ENCODE results near the gene FMNL3.

FMNL3 gene

DNA sequence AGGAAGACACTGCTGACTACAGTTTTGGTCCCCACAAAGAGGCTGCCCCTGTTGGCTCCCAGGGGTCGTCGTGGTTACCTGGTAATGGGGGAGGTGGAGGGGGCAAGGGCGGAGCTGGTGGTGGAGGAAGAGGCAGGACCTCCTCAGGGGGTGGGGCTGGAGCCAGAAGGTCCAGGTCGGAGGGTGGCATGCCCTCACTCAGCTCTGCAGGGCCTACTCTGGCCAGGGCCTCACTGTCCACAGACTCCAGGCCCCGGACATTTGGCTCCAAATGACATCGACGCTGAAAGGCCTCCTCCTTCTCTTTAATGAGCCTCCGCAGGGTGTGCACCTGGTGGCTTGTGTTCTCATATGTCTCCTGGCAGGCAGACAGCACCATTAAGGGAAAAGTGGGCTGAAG lies 55.4 kb downstream of the FMNL3 start:
- no peak for DNase-seq (ENCODE audit: low read depth)

DNA sequence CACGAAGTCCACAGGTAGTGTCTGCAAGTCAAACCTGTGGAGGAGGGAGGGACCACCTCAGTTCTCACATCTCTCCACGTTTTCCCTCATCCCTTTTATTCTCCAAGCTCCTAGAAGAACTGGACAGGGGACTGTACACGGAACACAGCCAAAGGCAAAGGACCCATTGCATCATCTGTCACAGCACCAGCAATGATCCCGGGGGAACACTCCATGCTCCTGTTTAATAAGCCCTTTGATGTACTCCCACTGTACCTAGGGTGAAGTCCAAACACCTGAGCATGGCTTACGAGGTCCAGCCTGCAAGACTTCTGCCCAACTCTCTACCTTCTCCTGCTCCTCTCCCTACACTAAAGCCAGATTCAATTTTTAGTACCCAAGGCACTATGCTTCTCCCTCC lies 57.3 kb downstream of the FMNL3 start:
- no peak for DNase-seq (ENCODE audit: low read depth)

DNA sequence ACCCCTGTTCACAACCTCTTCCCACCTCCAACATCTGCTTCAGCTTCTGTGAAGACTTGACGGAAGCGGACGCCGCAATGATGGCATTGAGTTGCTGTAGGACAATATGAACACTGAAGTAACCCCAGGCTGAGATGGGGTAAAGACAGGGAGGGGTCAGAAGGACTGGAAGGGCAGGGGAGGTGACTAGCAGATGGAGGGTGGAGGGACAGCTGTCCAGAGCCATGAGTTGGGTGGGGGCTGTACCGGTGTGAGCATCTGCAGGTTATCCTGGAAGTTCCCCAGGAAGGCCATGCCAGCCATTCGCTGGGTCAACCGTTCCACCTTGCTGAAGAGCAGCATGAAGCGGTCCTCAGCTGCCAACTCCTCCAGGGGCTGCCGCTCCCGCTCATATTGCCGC lies 57.8 kb downstream of the FMNL3 start:
- DNase-seq (ENCODE audit: low read depth), result no peak

DNA sequence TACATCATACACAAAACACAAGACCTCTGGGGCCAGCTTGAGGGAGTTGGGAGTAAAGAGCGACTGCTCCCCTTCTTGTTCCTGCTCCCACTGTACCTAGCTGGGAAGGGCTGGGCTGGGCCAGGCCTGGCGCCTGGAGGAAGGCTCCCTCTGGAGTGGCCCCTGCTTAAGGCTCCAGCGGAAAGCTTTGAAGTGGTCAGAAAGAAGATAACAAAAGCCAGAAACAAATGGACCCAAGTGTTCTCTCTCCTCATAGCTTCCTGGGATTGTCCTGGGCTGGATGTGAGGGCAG lies 58.5 kb downstream of the FMNL3 start:
- DNase-seq (ENCODE audit: low read depth), result no peak

DNA sequence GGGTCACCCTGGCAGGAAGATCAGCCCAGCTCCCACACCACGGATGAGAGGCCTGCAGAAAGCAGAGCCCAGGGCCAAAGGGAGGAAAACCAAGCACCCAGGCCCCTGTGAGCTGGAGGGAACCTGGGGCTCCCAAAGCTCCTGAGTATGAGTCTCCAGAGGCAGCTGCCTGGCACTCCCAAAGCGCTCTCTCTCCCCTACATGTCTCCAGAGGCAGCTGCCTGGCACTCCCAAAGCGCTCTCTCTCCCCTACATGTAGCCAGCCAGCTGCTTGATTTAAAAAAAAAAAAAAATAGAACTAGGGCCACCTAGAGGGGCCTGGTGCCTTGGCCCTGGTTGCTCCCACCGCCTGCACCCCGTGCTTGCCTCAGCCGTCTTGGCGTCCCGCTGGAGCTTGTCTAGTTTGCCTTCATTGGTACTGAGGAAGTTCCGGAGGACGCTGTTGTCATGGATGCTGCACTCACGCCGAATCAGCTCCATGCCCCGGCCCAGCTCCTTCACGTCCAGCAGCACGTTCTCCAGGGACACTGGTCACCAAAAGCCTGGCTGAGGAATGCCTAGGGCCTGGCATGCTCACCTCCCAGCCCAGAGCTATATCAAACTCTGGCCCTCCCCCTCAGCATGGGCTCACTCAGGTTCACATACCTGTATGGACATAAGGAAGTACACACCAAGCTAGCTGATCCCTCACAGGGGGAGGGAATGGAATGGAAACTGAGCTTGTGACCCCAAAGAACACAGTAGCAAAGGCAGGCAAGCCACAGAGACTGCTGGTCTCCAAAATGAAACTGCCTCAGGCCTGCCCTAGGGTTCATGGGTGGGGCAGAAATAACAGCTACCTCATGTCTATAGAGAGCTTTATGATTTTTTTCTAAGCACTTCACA lies 59.1 kb downstream of the FMNL3 start:
- DNase-seq (ENCODE audit: low read depth), result no peak

DNA sequence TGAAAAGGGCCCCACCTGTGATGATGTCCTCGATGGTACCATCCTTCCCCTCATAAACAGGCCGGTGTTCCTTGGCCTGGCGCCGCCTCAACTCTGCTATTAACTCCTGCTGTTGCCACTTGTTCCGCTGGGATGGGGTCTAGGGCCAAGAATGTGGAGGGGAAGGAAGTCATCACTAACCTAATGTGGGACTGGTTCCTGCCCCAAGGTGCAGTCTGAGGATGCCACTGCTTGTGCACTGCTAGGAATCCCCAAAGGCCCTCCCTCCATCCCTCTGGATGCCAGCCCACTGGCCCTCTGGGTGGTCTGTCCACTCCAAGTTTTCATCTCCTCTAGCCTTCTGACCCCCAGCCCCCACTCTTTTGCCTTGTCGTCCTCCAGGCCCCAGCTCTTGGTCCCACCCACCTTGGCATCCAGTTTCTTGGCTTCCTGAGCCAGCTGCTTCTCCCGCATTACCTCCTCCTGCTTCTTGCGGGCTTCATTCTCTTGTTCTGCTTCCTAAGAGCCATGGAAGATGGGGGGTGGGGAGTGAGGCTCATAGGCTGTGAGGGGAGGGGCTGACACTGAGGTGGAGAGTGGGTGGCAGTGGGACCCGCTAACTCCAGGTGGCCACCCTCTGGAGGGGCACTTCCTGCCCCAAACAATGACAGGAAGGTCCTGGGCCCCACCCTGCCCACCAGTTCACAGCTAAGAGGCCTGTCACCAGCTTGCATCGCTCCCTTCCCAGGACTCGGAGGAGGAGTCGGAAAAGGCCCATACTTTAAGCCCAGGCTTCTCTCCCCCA lies 60.1 kb downstream of the FMNL3 start:
- DNase-seq (ENCODE audit: low read depth), result no peak

DNA sequence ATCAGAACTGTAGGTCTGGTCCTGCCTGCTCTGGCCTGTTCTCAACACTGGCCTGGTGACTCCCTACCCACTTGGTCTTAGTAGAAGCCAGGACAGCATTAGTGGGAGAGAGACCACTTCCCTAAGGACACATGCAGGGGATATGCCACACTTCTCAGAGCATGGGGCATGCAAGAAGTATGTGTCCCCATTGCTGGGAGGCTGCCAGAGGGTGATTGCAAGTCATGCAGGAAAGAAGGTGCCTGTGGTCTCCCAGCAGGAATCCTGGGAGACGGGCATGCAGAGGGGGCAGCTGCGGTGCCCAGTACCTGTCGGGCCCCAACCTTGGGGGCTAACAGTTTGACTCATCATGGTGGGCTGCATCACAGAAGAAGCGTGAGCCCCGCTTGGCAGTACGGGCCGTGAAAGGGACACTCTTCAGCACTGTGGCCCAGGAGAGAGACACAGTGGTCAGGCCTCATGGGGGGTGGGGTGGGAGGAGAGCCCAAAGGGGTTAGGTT lies 60.8 kb downstream of the FMNL3 start:
- DNase-seq (ENCODE audit: low read depth), result no peak

DNA sequence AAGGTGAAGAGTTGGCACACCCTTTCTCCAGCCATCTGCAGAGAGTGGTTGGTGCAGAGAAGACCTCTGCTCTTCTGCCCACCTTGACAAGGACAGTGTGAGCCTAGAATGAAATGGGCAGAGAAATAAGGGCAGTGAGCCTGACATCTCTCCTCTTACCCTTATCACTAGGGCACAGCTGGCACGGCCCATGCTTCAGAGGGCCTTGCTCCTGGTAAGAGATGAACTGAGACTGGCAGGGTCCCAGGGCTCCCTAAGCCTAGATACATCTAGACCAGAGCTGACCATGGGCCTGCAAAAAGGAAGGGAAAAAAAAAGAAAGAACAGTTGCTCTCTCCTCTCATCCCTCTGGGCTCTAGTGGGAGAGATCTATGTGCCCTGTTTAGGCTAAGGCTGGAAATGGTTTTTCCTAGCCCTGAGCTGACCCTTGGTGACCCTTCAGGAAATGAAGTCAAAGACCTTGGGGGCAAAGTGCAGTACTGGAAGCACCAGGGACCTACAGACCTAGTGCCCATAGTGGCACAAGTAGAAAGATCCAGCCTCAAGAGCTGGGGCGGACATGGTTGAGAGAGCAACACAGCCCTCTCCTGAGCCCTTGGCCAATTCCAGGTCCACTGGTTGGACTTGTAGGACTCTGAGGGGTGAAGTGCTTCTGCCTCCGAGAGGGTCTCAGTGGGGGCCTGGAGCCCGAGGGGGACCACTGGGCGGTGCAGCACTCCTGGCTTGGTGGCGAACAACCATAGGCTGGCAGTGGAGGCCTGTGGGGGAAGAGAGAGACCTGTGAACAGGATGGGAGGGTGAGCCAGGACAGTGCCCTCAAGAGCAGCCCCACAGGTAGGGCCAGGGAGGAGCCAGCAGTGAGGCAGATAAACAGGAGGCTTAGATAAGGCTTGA lies 61.8 kb downstream of the FMNL3 start:
- DNase-seq (ENCODE audit: low read depth), result no peak

DNA sequence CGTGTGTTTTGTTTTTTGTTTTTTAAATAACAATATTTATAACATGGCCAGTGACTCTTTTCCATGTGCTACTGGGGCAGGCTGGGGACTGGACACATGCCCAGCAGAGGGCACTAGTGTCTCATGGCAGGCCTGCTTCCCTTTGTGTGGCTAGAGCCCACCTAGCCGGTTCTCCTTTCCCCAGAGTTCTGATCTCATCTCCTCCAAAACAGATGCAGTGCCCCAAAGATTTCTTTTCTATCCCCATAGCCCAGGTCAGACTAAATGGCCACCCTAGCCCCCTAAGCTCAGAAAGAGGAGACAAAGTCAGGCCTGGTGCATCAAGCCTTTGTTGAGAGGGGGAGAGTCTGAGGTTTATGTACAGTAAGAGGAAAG lies 62.6 kb downstream of the FMNL3 start:
- peak; percentile 64 for DNase-seq (ENCODE audit: low read depth)

DNA sequence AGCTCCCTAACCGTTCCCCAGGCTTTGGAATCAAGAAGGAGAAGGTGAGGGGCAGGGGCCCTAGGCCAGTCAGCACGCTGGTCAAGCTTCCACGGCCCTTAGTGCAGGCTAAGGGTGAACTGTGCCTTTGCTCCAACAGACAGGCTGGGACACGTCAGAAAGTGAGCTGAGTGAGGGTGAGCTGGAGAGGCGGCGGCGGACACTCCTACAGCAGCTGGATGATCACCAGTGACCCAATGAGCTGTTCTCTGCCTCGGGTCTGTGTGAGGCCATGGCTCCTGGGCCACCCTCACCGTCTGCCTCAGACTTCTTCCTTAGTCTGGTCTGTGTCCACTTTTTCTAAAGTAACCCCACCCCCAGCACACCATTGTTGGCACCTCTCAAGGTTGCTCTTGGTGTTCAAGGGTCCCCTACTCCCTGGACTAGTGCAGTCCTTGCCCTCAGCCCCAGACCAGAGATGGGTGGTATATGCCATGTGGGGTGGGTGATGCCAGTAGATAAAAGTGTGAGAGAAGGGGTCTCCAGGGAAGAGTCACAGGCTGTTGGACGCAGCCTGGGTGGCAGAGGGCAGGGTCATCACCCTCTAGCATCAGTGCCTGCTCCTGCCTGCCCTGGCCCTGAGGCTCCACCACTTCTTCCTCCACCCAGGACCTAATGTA lies 63.1 kb downstream of the FMNL3 start:
- no peak for DNase-seq (ENCODE audit: low read depth)

DNA sequence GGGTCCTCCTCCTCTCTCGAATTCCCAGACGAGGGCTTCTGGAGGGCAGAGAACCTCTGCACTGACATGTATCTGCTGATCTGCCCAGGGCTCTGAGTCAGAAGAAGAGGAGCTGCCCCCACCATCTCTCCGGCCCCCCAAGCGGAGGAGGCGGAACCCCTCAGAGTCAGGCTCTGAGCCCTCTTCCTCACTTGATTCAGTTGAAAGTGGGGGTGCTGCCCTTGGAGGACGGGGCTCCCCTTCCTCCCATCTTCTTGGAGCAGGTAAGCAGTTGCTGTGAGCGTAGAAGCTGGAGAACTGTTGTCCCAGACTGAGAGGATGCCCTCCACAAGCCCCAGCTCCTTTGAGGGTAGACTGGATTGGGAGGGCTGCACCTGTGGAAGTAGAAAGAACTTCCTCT lies 64.1 kb downstream of the FMNL3 start:
- no peak for DNase-seq (ENCODE audit: low read depth)

DNA sequence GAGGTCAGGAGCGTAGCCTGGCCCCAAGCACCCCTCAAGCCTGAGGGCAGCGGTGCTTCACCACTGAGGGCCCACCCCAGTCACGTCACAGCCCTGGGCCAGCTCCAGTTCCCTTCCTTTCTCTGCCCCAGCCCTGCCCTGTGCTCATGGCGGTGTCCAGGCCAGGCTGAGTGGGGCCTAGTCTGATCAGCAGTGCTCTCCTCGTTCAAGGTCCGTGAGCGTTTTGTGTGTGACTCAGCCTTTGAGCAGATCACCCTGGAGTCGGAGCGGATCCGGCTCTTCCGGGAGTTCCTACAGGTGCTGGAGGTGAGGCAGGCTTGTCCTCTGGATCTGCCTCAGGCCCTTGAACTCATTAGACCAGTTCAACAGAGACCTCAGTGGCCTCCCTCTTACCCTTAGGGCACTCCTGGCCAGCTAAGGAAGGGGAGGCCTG lies 64.8 kb downstream of the FMNL3 start:
- DNase-seq (ENCODE audit: low read depth), result no peak

DNA sequence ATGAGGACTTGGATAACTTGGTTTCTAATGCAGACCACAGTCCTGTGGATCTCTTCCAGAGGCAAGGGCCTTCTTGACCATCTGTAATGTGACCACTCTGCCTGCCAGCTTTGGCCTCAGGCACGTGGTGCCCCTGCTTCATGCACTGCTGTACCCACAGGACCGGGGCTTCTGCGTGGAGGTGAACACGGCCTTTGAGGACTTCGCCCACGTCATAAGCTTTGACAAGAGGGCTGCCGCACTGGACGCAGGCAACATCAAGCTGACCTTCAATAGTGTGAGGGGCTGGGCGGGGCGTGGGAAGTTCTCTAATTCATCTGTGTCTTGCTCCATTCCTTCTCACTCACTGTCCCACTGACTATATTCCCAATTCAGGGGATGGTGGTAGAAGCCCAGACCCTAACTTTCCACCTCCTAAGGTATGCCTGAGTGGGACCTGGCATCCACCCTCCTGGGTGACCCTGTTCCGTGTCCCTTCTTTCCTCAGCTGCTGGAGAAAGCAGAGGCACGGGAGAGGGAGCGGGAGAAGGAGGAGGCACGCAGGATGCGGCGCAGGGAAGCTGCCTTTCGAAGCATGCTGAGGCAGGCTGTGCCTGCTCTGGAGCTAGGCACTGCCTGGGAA lies 65.3 kb downstream of the FMNL3 start:
- no peak for DNase-seq (ENCODE audit: low read depth)

DNA sequence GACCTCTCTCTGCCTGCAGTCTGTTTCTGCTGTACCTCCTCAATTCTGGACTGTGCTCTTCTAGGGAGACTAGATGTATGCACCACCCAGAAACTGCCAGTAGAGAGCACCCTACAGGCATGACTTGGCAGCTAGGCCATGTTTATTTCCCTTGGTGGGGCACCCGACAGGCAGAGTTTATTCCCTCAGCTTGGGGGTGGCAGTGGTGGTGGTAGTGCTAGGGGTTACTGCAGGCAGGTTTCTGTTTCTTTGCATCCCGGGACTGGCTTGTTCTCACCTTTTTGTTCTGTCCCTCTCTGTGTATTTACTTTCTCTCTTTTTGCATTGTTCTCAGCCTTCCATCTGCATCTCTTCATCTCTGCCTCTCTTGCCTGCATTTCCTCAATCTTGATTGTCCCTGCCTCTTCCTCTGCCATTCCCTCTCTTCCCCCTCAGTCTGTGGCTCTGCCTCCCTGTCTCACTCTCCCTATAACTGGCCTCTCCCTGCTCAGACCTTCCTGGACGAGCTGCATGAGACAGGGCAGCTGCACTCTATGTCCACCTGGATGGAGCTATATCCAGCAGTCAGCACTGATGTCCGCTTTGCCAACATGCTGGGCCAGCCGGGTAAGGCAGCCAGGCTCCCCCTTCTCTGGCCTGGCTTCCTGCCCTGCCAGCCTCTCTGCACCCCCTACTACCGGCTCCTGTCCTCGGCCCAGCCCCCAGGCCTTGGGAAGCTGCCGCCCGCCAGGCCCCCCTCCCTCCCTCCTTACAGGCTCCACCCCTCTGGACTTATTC lies 70.0 kb downstream of the FMNL3 start:
- DNase-seq (ENCODE audit: low read depth), result peak; percentile 68

DNA sequence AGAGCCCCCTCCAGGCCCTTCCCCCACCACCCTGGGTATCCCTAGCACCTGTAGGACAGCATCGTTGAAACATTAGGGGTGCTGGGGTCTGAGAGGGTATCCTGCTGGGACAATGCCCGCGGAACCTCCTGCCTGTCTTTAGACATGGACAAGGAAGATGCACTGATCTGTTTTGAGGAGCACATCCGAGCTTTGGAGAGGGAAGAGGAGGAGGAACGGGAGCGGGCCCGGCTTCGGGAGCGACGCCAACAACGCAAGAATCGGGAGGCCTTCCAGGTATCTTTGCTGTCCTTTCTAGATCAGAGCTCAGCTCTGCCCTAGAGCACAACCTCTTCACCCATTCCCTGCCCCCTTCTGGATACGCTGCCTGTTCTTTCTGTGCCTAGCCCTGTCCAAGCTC lies 70.6 kb downstream of the FMNL3 start:
- DNase-seq (ENCODE audit: low read depth), result no peak

DNA sequence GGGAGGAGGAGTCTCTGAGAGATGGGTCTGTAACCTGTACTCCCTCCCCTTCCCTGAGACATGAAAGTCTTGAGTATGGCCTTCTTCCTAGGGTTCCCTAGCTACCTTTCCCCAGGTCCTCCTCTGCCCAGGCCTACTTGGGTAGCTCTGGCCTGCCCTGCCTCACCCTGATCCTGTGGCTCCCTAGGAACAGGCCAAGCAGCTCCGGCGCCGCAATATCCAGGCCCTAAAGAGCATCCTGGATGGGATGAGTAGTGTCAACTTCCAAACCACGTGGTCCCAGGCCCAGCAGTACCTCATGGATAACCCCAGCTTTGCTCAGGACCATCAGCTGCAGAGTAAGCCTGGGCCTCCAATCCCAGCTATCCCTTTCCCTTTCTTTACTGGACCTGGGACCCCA lies 71.5 kb downstream of the FMNL3 start:
- DNase-seq (ENCODE audit: low read depth), result no peak

DNA sequence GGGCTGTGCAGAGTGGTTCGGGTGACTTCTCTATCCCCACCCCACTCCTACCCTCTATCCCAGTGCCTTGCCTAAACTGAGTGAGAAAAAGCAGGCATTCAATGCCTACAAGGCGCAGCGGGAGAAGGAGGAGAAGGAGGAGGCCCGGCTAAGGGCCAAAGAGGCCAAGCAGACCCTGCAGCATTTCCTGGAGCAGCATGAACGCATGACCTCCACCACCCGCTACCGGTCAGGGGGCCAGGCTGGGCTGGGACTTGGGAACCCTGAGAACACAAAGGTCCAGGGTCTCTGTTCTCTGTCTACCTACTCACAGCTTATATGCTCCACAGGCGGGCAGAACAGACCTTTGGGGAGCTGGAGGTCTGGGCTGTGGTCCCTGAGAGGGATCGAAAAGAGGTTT lies 72.2 kb downstream of the FMNL3 start:
- DNase-seq (ENCODE audit: low read depth), result no peak

DNA sequence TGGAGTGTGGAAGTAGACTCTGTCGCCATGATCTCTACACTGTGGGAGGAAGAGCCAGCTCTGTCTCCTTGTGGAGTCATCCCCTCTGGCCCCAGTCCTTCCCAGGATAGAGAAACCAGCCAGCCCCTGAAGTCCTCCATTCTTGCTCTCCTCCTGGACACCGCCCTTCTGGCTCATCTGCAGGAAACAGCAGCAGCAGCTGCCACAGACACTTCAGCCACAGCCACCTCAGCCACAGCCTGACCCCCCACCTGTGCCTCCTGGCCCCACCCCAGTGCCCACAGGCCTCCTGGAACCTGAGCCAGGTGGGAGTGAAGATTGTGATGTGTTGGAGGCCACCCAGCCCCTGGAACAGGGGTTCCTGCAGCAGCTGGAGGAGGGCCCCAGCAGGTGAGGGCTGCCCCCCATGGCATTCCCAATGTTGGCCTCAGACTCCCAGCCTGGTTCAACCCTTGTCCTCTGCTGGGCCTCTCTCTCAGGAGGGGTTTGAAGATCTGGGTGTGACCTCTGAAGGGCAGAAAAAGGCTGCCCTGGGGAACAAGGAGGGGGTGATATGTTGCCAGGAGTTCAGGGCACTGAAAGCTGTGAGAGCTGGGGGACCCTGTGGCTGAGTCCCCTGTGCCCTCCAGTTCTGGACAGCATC lies 73.4 kb downstream of the FMNL3 start:
- no peak for DNase-seq (ENCODE audit: low read depth)

DNA sequence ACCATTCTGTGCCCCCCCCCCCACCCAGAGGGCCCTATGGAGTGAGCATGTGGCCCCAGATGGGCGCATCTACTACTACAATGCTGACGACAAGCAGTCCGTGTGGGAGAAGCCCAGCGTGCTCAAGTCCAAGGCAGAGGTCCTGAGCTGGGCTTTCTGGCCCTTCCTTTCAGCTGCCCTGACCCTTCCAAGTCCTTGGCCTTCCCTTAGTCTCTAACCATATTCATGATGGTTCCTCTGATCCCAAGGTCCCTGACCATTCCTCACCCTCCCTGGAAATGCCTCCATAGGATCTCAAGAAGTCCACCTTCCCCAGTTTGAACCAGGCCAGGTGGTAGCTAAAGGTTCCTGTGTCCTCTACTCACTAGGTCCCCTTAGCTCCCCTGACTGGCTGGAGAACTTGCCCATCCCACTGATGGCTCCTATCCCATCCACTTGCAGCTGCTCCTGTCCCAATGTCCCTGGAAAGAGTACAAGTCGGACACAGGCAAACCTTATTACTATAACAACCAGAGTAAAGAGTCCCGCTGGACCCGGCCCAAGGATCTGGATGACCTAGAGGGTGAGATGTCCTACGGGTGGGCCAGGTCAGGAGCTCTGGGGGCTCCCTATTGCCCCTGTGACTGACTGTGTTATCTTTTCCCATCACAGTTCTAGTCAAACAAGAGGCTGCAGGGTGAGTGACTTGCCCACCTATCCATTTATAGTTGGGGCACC lies 74.1 kb downstream of the FMNL3 start:
- DNase-seq (ENCODE audit: low read depth), result no peak
